GM12875 (cell line): Measurements from ENCODE around the gene ZCCHC7.
"Not testable (repeated sequence)": the region's sequence is repeated elsewhere in the genome, so short reads cannot be mapped to it uniquely, and the experiment has no call there.

ENCODE experiments used
- H3K4me3 ChIP-seq: one replicate; pipeline ENCODE4 v1.5.1; 2011; ENCODE audit warnings: low read depth, low read length, control low read depth
- CTCF ChIP-seq: IDR thresholded peaks from 2 replicates; pipeline ENCODE4 v1.5.1; 2011; ENCODE audit warnings: low read depth, mild to moderate bottlenecking, control low read depth, inconsistent platforms, low read length, moderate library complexity, borderline replicate concordance; ENCODE audit not compliant: insufficient read depth

Gene ZCCHC7

GRCh38 chr9:37157726-37158377, 37.5 kb downstream of the ZCCHC7 start:
- no peak overlapping the region for H3K4me3 ChIP-seq
- TF ChIP-seq CTCF: no peak

GRCh38 chr9:37163299-37163698, 42.9 kb downstream of the ZCCHC7 start:
- TF ChIP-seq CTCF: no peak
- no peak overlapping the region for H3K4me3 ChIP-seq

GRCh38 chr9:37164335-37164734, 44.0 kb downstream of the ZCCHC7 start:
- H3K4me3 ChIP-seq: not testable (repeated sequence)

GRCh38 chr9:37165644-37166043, 45.3 kb downstream of the ZCCHC7 start:
- H3K4me3 ChIP-seq: no peak overlapping the region
- no peak for TF ChIP-seq CTCF

- no peak overlapping the region for H3K4me3 ChIP-seq
- no peak for TF ChIP-seq CTCF
These were observed 47.2 kb downstream of the ZCCHC7 start for GRCh38 chr9:37167456-37168047.

- no peak for TF ChIP-seq CTCF
- H3K4me3 ChIP-seq: no peak overlapping the region
These were observed 52.2 kb downstream of the ZCCHC7 start for GRCh38 chr9:37172557-37172956.

- no peak overlapping the region for H3K4me3 ChIP-seq
- TF ChIP-seq CTCF: no peak
These were observed 53.9 kb downstream of the ZCCHC7 start for GRCh38 chr9:37174247-37174646.
